HEK293 (cell line): ENCODE measurements around the gene POLN.

Source experiments
- CTCF ChIA-PET: fragments of 350-600 bp; formaldehyde crosslinking; extraction: SDS; loops from one replicate; lab custom pipeline; 2021; ENCODE audit warnings: antibody characterized with exemption; lab: Yijun Ruan, JAX
- POLR2A ChIA-PET: fragments of 300-600 bp; formaldehyde crosslinking; extraction: SDS; loops from one replicate; lab custom pipeline; 2020; ENCODE audit warnings: antibody characterized with exemption, inconsistent platforms; lab: Yijun Ruan, JAX
- H3K27ac ChIP-seq: fragments of 200-500 bp; sonication (Bioruptor generic); 2 replicates; pipeline ENCODE4 v1.5.1; 2014; ENCODE audit warnings: low read depth, low read length, control low read depth, inconsistent platforms; ENCODE audit errors: extremely low read depth
- H3K36me3 ChIP-seq, 2 experiments: fragments of 200-500 bp in 1 of 2; sonication (Bioruptor generic) in 1 of 2; 1 replicate in 1 of 2; 2 replicates in 1 of 2; pipeline ENCODE4 v1.5.1; 2014 to 2017; ENCODE audit warnings: inconsistent platforms in 2 of 2, low read length in 2 of 2; ENCODE audit not compliant: control insufficient read depth in 2 of 2, insufficient read depth in 1 of 2
- H3K4me1 ChIP-seq: fragments of 200-500 bp; sonication (Bioruptor generic); 2 replicates; pipeline ENCODE4 v1.5.1; 2014; ENCODE audit warnings: mild to moderate bottlenecking, low read length, inconsistent platforms; ENCODE audit not compliant: control insufficient read depth, insufficient read depth
- H3K4me3 ChIP-seq: 2 replicates; pipeline ENCODE4 v1.5.1; 2011; ENCODE audit warnings: low read depth, mild to moderate bottlenecking, control low read depth, low read length, moderate library complexity
- H3K9me3 ChIP-seq: fragments of 200-500 bp; sonication (Bioruptor generic); 2 replicates; pipeline ENCODE4 v1.5.1; 2014; ENCODE audit warnings: low read depth, low read length, inconsistent platforms; ENCODE audit not compliant: control insufficient read depth, insufficient read depth
- AEBP2 ChIP-seq: fragments of 450-650 bp; formaldehyde crosslinking; IDR thresholded peaks from 2 replicates; pipeline ENCODE4 v1.5.1; 2016; ENCODE audit warnings: missing biosample characterization, missing genetic modification characterization, borderline replicate concordance
- BCL11A ChIP-seq: fragments of 450-650 bp; formaldehyde crosslinking; IDR thresholded peaks from 2 replicates; pipeline ENCODE4 v1.5.1; 2016; ENCODE audit warnings: low read depth, missing biosample characterization, missing genetic modification characterization
- GLI2 ChIP-seq: fragments of 450-650 bp; formaldehyde crosslinking; IDR thresholded peaks from 2 replicates; pipeline ENCODE4; 2017; ENCODE audit warnings: missing biosample characterization, missing genetic modification characterization, low read depth, borderline replicate concordance
- GLIS2 ChIP-seq: fragments of 450-650 bp; formaldehyde crosslinking; IDR thresholded peaks from 2 replicates; pipeline ENCODE4 v1.5.1; 2016; ENCODE audit warnings: missing biosample characterization, missing genetic modification characterization
- HOXC10 ChIP-seq: sonication (generic); formaldehyde crosslinking; IDR thresholded peaks from 2 replicates; pipeline ENCODE4 v1.8.1; 2023; ENCODE audit warnings: mild to moderate bottlenecking, missing genetic modification reagents
- MEIS1 ChIP-seq: sonication (generic); formaldehyde crosslinking; IDR thresholded peaks from 2 replicates; pipeline ENCODE4 v1.8.1; 2022; ENCODE audit warnings: missing genetic modification reagents, mild to moderate bottlenecking, borderline replicate concordance
- OVOL3 ChIP-seq: fragments of 450-650 bp; formaldehyde crosslinking; IDR thresholded peaks from 2 replicates; pipeline ENCODE4 v1.5.1; 2016; ENCODE audit warnings: missing biosample characterization, missing genetic modification characterization
- PRDM1 ChIP-seq: fragments of 450-650 bp; formaldehyde crosslinking; IDR thresholded peaks from 2 replicates; pipeline ENCODE4; 2016; ENCODE audit warnings: missing biosample characterization, missing genetic modification characterization
- SETDB1 ChIP-seq: IDR thresholded peaks from one replicate; pipeline ENCODE4 v1.6.1; 2017; ENCODE audit warnings: mild to moderate bottlenecking, low read length, moderate library complexity, mixed read lengths; ENCODE audit not compliant: insufficient read length
- TRIM28 ChIP-seq: IDR thresholded peaks from 2 replicates; pipeline ENCODE4 v1.6.1; 2011; ENCODE audit warnings: low read length, control low read depth, borderline replicate concordance
- YY2 ChIP-seq: fragments of 450-650 bp; formaldehyde crosslinking; IDR thresholded peaks from 2 replicates; pipeline ENCODE4 v1.5.1; 2016; ENCODE audit warnings: missing biosample characterization, missing genetic modification characterization
- ZFHX2 ChIP-seq: fragments of 450-650 bp; formaldehyde crosslinking; conservative IDR thresholded peaks from 2 replicates; pipeline ENCODE4 v1.5.1; 2016; ENCODE audit warnings: missing biosample characterization, missing genetic modification characterization
- ZFP69B ChIP-seq: fragments of 450-650 bp; formaldehyde crosslinking; IDR thresholded peaks from 2 replicates; pipeline ENCODE4 v1.5.1; 2016; ENCODE audit warnings: missing biosample characterization, missing genetic modification characterization
- ZNF121 ChIP-seq: fragments of 450-650 bp; formaldehyde crosslinking; IDR thresholded peaks from 2 replicates; pipeline ENCODE4 v1.5.1; 2016; ENCODE audit warnings: missing biosample characterization, missing genetic modification characterization
- ZNF175 ChIP-seq: fragments of 450-650 bp; formaldehyde crosslinking; IDR thresholded peaks from 2 replicates; pipeline ENCODE4 v1.5.1; 2016; ENCODE audit warnings: missing biosample characterization, missing genetic modification characterization
- ZNF202 ChIP-seq: fragments of 450-650 bp; formaldehyde crosslinking; IDR thresholded peaks from 2 replicates; pipeline ENCODE4 v1.5.1; 2016; ENCODE audit warnings: missing biosample characterization, missing genetic modification characterization, borderline replicate concordance
- ZNF214 ChIP-seq: fragments of 450-650 bp; formaldehyde crosslinking; IDR thresholded peaks from 2 replicates; pipeline ENCODE4 v1.5.1; 2017; ENCODE audit warnings: missing biosample characterization, mild to moderate bottlenecking, missing genetic modification characterization, borderline replicate concordance
- ZNF266 ChIP-seq: fragments of 450-650 bp; formaldehyde crosslinking; IDR thresholded peaks from 2 replicates; pipeline ENCODE4 v1.5.1; 2016; ENCODE audit warnings: missing biosample characterization, missing genetic modification characterization, low read depth
- ZNF335 ChIP-seq: fragments of 450-650 bp; formaldehyde crosslinking; conservative IDR thresholded peaks from 2 replicates; pipeline ENCODE4 v1.5.1; 2016; ENCODE audit warnings: missing biosample characterization, missing genetic modification characterization
- ZNF350 ChIP-seq: fragments of 450-650 bp; formaldehyde crosslinking; IDR thresholded peaks from 2 replicates; pipeline ENCODE4 v1.5.0; 2017; ENCODE audit warnings: missing biosample characterization, mild to moderate bottlenecking, missing genetic modification characterization
- ZNF366 ChIP-seq: fragments of 450-650 bp; formaldehyde crosslinking; conservative IDR thresholded peaks from 2 replicates; pipeline ENCODE4 v1.5.1; 2016; ENCODE audit warnings: missing biosample characterization, missing genetic modification characterization
- ZNF391 ChIP-seq: fragments of 450-650 bp; formaldehyde crosslinking; IDR thresholded peaks from 2 replicates; pipeline ENCODE4 v1.5.1; 2016; ENCODE audit warnings: low read depth, missing biosample characterization, missing genetic modification characterization, borderline replicate concordance
- ZNF423 ChIP-seq: fragments of 450-650 bp; formaldehyde crosslinking; IDR thresholded peaks from 2 replicates; pipeline ENCODE4 v1.5.1; 2016; ENCODE audit warnings: missing biosample characterization, missing genetic modification characterization
- ZNF433 ChIP-seq: fragments of 450-650 bp; formaldehyde crosslinking; IDR thresholded peaks from 2 replicates; pipeline ENCODE4 v1.5.1; 2016; ENCODE audit warnings: missing biosample characterization, missing genetic modification characterization, low read depth
- ZNF48 ChIP-seq: fragments of 450-650 bp; formaldehyde crosslinking; IDR thresholded peaks from 2 replicates; pipeline ENCODE4 v1.5.1; 2016; ENCODE audit warnings: missing biosample characterization, missing genetic modification characterization
- ZNF555 ChIP-seq: fragments of 450-650 bp; formaldehyde crosslinking; conservative IDR thresholded peaks from 2 replicates; pipeline ENCODE4 v1.5.1; 2017; ENCODE audit warnings: missing biosample characterization, mild to moderate bottlenecking, missing genetic modification characterization, inconsistent platforms
- ZNF558 ChIP-seq: fragments of 450-650 bp; formaldehyde crosslinking; IDR thresholded peaks from 2 replicates; pipeline ENCODE4 v1.5.1; 2016; ENCODE audit warnings: missing biosample characterization, missing genetic modification characterization
- ZNF571 ChIP-seq: fragments of 450-650 bp; formaldehyde crosslinking; IDR thresholded peaks from 2 replicates; pipeline ENCODE4 v1.5.0; 2017; ENCODE audit warnings: missing biosample characterization, missing genetic modification characterization
- ZNF610 ChIP-seq: fragments of 450-650 bp; formaldehyde crosslinking; IDR thresholded peaks from 2 replicates; pipeline ENCODE4 v1.5.1; 2016; ENCODE audit warnings: missing biosample characterization, missing genetic modification characterization, borderline replicate concordance
- ZNF626 ChIP-seq: fragments of 450-650 bp; sonication (Bioruptor Pico); formaldehyde crosslinking; IDR thresholded peaks from 2 replicates; pipeline ENCODE4 v1.5.1; 2018; ENCODE audit warnings: missing biosample characterization, missing genetic modification characterization, inconsistent platforms
- ZNF707 ChIP-seq: fragments of 450-650 bp; formaldehyde crosslinking; IDR thresholded peaks from 2 replicates; pipeline ENCODE4 v1.5.1; 2016; ENCODE audit warnings: missing biosample characterization, missing genetic modification characterization
- ZNF785 ChIP-seq: fragments of 450-650 bp; formaldehyde crosslinking; IDR thresholded peaks from 2 replicates; pipeline ENCODE4 v1.5.1; 2016; ENCODE audit warnings: missing biosample characterization, missing genetic modification characterization
- ZNF792 ChIP-seq: fragments of 450-650 bp; formaldehyde crosslinking; IDR thresholded peaks from 2 replicates; pipeline ENCODE4 v1.5.1; 2016; ENCODE audit warnings: missing biosample characterization, missing genetic modification characterization
- ZNF830 ChIP-seq: fragments of 450-650 bp; IDR thresholded peaks from 2 replicates; pipeline ENCODE4 v1.5.0; 2018; ENCODE audit warnings: missing biosample characterization, missing genetic modification characterization, low read depth, mild to moderate bottlenecking, moderate library complexity
- ZNF837 ChIP-seq: fragments of 450-650 bp; formaldehyde crosslinking; IDR thresholded peaks from 2 replicates; pipeline ENCODE4 v1.5.1; 2016; ENCODE audit warnings: missing biosample characterization, missing genetic modification characterization
- ZSCAN16 ChIP-seq: fragments of 450-650 bp; formaldehyde crosslinking; IDR thresholded peaks from 2 replicates; pipeline ENCODE4 v1.5.1; 2016; ENCODE audit warnings: missing biosample characterization, missing genetic modification characterization

The POLN gene

GRCh38 chr4:2051086-2051485, 190.8 kb downstream of the POLN start:
- POLR2A ChIA-PET, result no interaction called here

GRCh38 chr4:2049811-2050210, 192.1 kb downstream of the POLN start:
- no peaks in the 10 kb centered on the region for H3K4me1 ChIP-seq
- POLR2A ChIA-PET, result no interaction called here
- CTCF ChIA-PET, result interaction anchor here (0.7 kb wide), 1 partner anchor 10 kb away, joined by 3 read pairs; no protein-coding TSS in a partner anchor
- H3K9me3 ChIP-seq, result no peaks in the 10 kb centered on the region
- H3K4me3 ChIP-seq, result no peak overlapping the region
- TF ChIP-seq ZNF558 (tag by site-specific recombination) (no peak), ZNF830 (tag by site-specific recombination) (no peak)
- peaks cover 0 to under 1% of the 10 kb centered on the region in 2 experiments; a peak in 1 of 3 replicates for H3K36me3 ChIP-seq
- H3K27ac ChIP-seq, result no peak overlapping the region

More at GRCh38 chr4:2051086-2051485, 190.8 kb downstream of the POLN start:
- CTCF ChIA-PET, result interaction anchor here (0.6 kb wide), 2 partner anchors 54 to 81 kb away, joined by 3 read pairs; no protein-coding TSS in a partner anchor
- Histone ChIP-seq H3K27ac (no peak overlapping the region), H3K4me1 (no peaks in the 10 kb centered on the region), H3K9me3 (no peaks in the 10 kb centered on the region), H3K4me3 (no peak overlapping the region), H3K36me3 (no peaks in the 10 kb centered on the region)
- no peak for TF ChIP-seq ZNF48
- TF ChIP-seq GLI2 (tag by site-specific recombination), result no peak
- no peak for TF ChIP-seq ZNF707 (tag by site-specific recombination)
- no peak for TF ChIP-seq SETDB1
- TF ChIP-seq ZNF571 (tag by site-specific recombination), result no peak
- no peak for TF ChIP-seq ZNF335 (tag by site-specific recombination)
- no peak for TF ChIP-seq ZNF837
- no peak for TF ChIP-seq MEIS1
- no peak for TF ChIP-seq ZNF202 (tag by site-specific recombination)
- no peak for TF ChIP-seq ZNF558 (tag by site-specific recombination)
- TF ChIP-seq ZNF350 (tag by site-specific recombination), result no peak
- TF ChIP-seq ZNF266, result no peak
- TF ChIP-seq ZNF121 (tag by site-specific recombination), result no peak
- no peak for TF ChIP-seq ZFHX2 (tag by site-specific recombination)
- no peak for TF ChIP-seq ZNF391 (tag by site-specific recombination)
- TF ChIP-seq ZNF610 (tag by site-specific recombination), result no peak
- TF ChIP-seq ZNF555, result no peak

GRCh38 chr4:2049381-2049780, 192.5 kb downstream of the POLN start:
- Histone ChIP-seq H3K4me3 (no peak overlapping the region), H3K27ac (no peak overlapping the region), H3K36me3 (peaks cover 0 to 3% of the 10 kb centered on the region in 2 experiments; a peak in 1 of 3 replicates), H3K4me1 (no peaks in the 10 kb centered on the region), H3K9me3 (no peaks in the 10 kb centered on the region)
- ChIA-PET CTCF (interaction anchor here (0.7 kb wide), 1 partner anchor 11 kb away, joined by 3 read pairs; no protein-coding TSS in a partner anchor), POLR2A (no interaction called here)
- TF ChIP-seq ZNF214 (tag by site-specific recombination), result no peak
- TF ChIP-seq PRDM1, result no peak
- no peak for TF ChIP-seq ZNF423 (tag by site-specific recombination)
- no peak for TF ChIP-seq HOXC10 (CRISPR knock-in tag)
- no peak for TF ChIP-seq ZNF785 (tag by site-specific recombination)
- TF ChIP-seq ZSCAN16 (tag by site-specific recombination), result no peak
- no peak for TF ChIP-seq YY2
- TF ChIP-seq TRIM28, result no peak
- TF ChIP-seq BCL11A (tag by site-specific recombination), result no peak
- TF ChIP-seq ZNF366 (tag by site-specific recombination), result no peak
- no peak for TF ChIP-seq ZNF555
- TF ChIP-seq SETDB1, result no peak
- TF ChIP-seq OVOL3 (tag by site-specific recombination), result no peak
- TF ChIP-seq ZFP69B (tag by site-specific recombination), result no peak
- TF ChIP-seq GLIS2 (tag by site-specific recombination), result no peak
- no peak for TF ChIP-seq ZNF433 (tag by site-specific recombination)
- TF ChIP-seq AEBP2, result no peak
- no peak for TF ChIP-seq ZNF626 (tag by site-specific recombination)
- no peak for TF ChIP-seq ZNF792 (tag by site-specific recombination)
- TF ChIP-seq ZNF175 (tag by site-specific recombination), result no peak
